ENCODE measurements around the gene TMPRSS5. TPM values are rescaled to one million over a fixed set of nuclear protein-coding genes. Genes with fewer than 3 reads are reported as not detected.
A peak's percentile ranks its signal among the peaks of the same experiment; 100 is the strongest.

The TMPRSS5 gene
- total and polyA plus RNA-seq, 2 of the 8 experiments (the other 6 are each of a cell fraction or from before 2014, with no cell fraction given): 0.54 to 0.78 TPM

DNA sequence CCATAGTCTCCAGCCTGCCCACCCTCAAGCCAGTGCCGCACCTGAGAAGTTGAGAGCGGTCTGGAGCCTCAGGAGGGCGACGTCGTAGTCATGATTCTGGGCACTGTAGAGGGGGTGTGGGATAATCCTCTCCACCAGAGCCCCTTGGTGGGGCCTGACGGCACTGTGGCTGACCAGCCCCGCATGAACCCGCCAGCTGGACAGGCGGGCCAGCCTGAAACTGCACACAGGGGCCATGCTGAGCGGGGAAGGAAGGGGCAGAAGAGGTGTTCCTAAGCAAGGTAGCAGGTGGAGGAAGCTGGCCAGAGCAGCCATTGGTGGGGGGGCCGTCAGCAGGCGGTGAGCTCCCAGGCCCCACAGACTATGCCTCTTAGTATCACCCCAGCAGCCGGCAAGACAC is 13.1 kb downstream of the TMPRSS5 start:
- H2AK5ac ChIP-seq (ENCODE audit: low read depth, low read length): no peak overlapping the region
- H3K23me2 ChIP-seq (ENCODE audit: low read depth, low read length): no peaks in the 10 kb centered on the region
- peak overlapping the region; percentile 35; the same call in 1 of the 2 replicates for H4K8ac ChIP-seq (ENCODE audit: extremely low read depth, insufficient read depth, low read length)
- 94% methylated on average over 13 of the region's 13 CpGs; no CpG with 5 or more reads in 1 of the 2 experiments for WGBS, 2 experiments (ENCODE audit: extremely low coverage in 1 of 2, insufficient coverage in 1 of 2, insufficient read length in 1 of 2, insufficient replicate concordance in 2 of 2, low coverage in 1 of 2, low lambda C conversion rate in 2 of 2, missing lambda C conversion rate in 1 of 2)
- H2BK12ac ChIP-seq (ENCODE audit: low read depth, low read length): no peak overlapping the region
- no peak overlapping the region for H3K18ac ChIP-seq (ENCODE audit: extremely low read depth, low read length)
- H3K79me2 ChIP-seq (ENCODE audit: control insufficient read depth in 1 of 2, insufficient read depth in 2 of 2, low read length in 2 of 2): no peaks in the 10 kb centered on the region
- no peak overlapping the region for H2BK5ac ChIP-seq (ENCODE audit: low read depth, low read length)
- H3K4me2 ChIP-seq (ENCODE audit: insufficient read depth in 1 of 2, low read depth in 2 of 2, low read length in 2 of 2): no peak overlapping the region
- H4K20me1 ChIP-seq (replicated peaks in 1 of 2; ENCODE audit: control insufficient read depth in 1 of 2, insufficient read depth in 2 of 2, low read length in 2 of 2): no peaks in the 10 kb centered on the region
- no peak overlapping the region for H2BK20ac ChIP-seq (ENCODE audit: low read length)
- H3K14ac ChIP-seq (ENCODE audit: insufficient read length): no peak overlapping the region
- FAIRE-seq: no peak
- H2BK15ac ChIP-seq (ENCODE audit: low read length): no peak overlapping the region
- no peaks in the 10 kb centered on the region for H3K9me3 ChIP-seq (ENCODE audit: insufficient read depth in 2 of 2, low read depth in 1 of 2, low read length in 1 of 2)
- CTCF ChIA-PET (ENCODE audit: partially characterized antibody): interaction anchor here (0.7 to 2.3 kb wide), 5 partner anchors 10 to 160 kb away, joined by 3 to 7 read pairs (median 6); partner anchors contain the start of gene TMPRSS5
- no peak overlapping the region for H2BK120ac ChIP-seq (replicated peaks; ENCODE audit: low read depth, low read length)
- H3K27ac ChIP-seq (ENCODE audit: low read depth, low read length): no peak overlapping the region
- no peak overlapping the region for H3K23ac ChIP-seq (ENCODE audit: insufficient read length)
- H3K4me1 ChIP-seq (replicated peaks in 1 of 4; ENCODE audit: control insufficient read depth in 3 of 4, insufficient read depth in 4 of 4, low read length in 3 of 4): no peaks in the 10 kb centered on the region; a peak in 1 of 7 replicates
- H4K5ac ChIP-seq (ENCODE audit: insufficient read length, low read depth, low read length): no peak overlapping the region
- H2AFZ ChIP-seq (ENCODE audit: low read length): no peak overlapping the region
- H3K79me1 ChIP-seq (ENCODE audit: low read depth, low read length): no peaks in the 10 kb centered on the region
- H3K9ac ChIP-seq (replicated peaks in 1 of 4; ENCODE audit: extremely low read depth in 1 of 4, low read depth in 3 of 4, low read length in 3 of 4): no peak overlapping the region
- H3K36me3 ChIP-seq (ENCODE audit: control insufficient read depth in 2 of 4, insufficient read depth in 4 of 4, low read length in 3 of 4): no peaks in the 10 kb centered on the region
- H3K56ac ChIP-seq (replicated peaks; ENCODE audit: insufficient read length, low read depth, low read length): no peak overlapping the region
- H4K91ac ChIP-seq (replicated peaks; ENCODE audit: insufficient read length, low read length): no peak overlapping the region
- H3K4ac ChIP-seq (replicated peaks; ENCODE audit: insufficient read length, low read depth, low read length): no peak overlapping the region
- POLR2A ChIA-PET (ENCODE audit: partially characterized antibody): no interaction called here
- no peak overlapping the region for H3K4me3 ChIP-seq (ENCODE audit: extremely low read depth in 1 of 4, insufficient read depth in 2 of 4, low read depth in 3 of 4, low read length in 4 of 4)
- no peaks in the 10 kb centered on the region for H3K27me3 ChIP-seq (replicated peaks in 1 of 4; ENCODE audit: control insufficient read depth in 3 of 4, extremely low read depth in 1 of 4, insufficient read depth in 3 of 4, low read length in 3 of 4)
- no peak for DNase-seq (ENCODE audit: low read depth in 1 of 2, low spot score in 2 of 2)
- TF ChIP-seq SRF (IDR thresholded peaks at IDR 0.05; ENCODE audit: low read depth, low read length) (no peak), EGR1 (IDR thresholded peaks at IDR 0.05; ENCODE audit: borderline replicate concordance, low read depth, low read length) (no peak), ATF3 (IDR thresholded peaks at IDR 0.05; ENCODE audit: insufficient read depth, low read depth, low read length) (no peak), FOSL1 (IDR thresholded peaks at IDR 0.05; ENCODE audit: insufficient read depth, low read depth, low read length) (no peak), CTBP2 (IDR thresholded peaks at IDR 0.05; ENCODE audit: borderline replicate concordance, insufficient read depth, insufficient read length, low read length) (no peak), RNF2 (IDR thresholded peaks at IDR 0.05; ENCODE audit: borderline replicate concordance, low read depth, low read length, missing control alignments, poor library complexity, severe bottlenecking) (no peak), NRF1 (IDR thresholded peaks at IDR 0.05; ENCODE audit: low read depth, low read length) (no peak), JUN (IDR thresholded peaks at IDR 0.05; ENCODE audit: low read depth, low read length) (no peak), ZNF274 (IDR thresholded peaks at IDR 0.05; ENCODE audit: borderline replicate concordance, extremely low read depth, low read length) (no peak), HDAC6 (IDR thresholded peaks at IDR 0.05; ENCODE audit: low read depth, low read length) (no peak)
- TF ChIP-seq, protein P1, sequence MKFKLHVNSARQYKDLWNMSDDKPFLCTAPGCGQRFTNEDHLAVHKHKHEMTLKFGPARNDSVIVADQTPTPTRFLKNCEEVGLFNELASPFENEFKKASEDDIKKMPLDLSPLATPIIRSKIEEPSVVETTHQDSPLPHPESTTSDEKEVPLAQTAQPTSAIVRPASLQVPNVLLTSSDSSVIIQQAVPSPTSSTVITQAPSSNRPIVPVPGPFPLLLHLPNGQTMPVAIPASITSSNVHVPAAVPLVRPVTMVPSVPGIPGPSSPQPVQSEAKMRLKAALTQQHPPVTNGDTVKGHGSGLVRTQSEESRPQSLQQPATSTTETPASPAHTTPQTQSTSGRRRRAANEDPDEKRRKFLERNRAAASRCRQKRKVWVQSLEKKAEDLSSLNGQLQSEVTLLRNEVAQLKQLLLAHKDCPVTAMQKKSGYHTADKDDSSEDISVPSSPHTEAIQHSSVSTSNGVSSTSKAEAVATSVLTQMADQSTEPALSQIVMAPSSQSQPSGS (IDR thresholded peaks at IDR 0.05; ENCODE audit: low read length): no peak
